Neural progenitor cell (in vitro differentiated cells): ENCODE data around the gene CTNNA3. TPM values are rescaled to one million over a fixed set of nuclear protein-coding genes. Genes with fewer than 3 reads are reported as not detected.

ENCODE experiments used
- DNase-seq: peaks from one replicate; pipeline ENCODE4 v3.0.0-alpha.2; 2016; ENCODE audit warnings: low spot score
- H2AFZ ChIP-seq: fragments of 200-600 bp; sonication (generic); replicated peaks from 2 replicates; pipeline ENCODE4 v1.6.1; 2016; ENCODE audit warnings: antibody characterized with exemption
- H3F3A ChIP-seq: fragments of 200-600 bp; sonication (generic); 2 replicates; pipeline ENCODE4 v1.6.1; 2016; ENCODE audit warnings: antibody characterized with exemption, low read depth
- H3K27ac ChIP-seq: fragments of 200-600 bp; sonication (generic); 2 replicates; pipeline ENCODE4 v1.5.1; 2016; ENCODE audit warnings: mild to moderate bottlenecking
- H3K27me3 ChIP-seq: fragments of 200-600 bp; sonication (generic); 2 replicates; pipeline ENCODE4 v1.6.1; 2016; ENCODE audit warnings: mild to moderate bottlenecking, moderate library complexity
- H3K36me3 ChIP-seq: fragments of 200-600 bp; sonication (generic); 2 replicates; pipeline ENCODE4 v1.5.1; 2016
- H3K4me1 ChIP-seq: fragments of 200-600 bp; sonication (generic); 2 replicates; pipeline ENCODE4 v1.6.1; 2016; ENCODE audit warnings: mixed run types
- H3K4me2 ChIP-seq: fragments of 200-600 bp; sonication (generic); 2 replicates; pipeline ENCODE4 v1.6.1; 2016
- H3K4me3 ChIP-seq: fragments of 200-600 bp; sonication (generic); 2 replicates; pipeline ENCODE4 v1.5.1; 2016
- H3K79me2 ChIP-seq: fragments of 200-600 bp; sonication (generic); 2 replicates; pipeline ENCODE4 v1.6.1; 2016; ENCODE audit warnings: low read depth
- H3K9ac ChIP-seq: fragments of 200-600 bp; sonication (generic); 2 replicates; pipeline ENCODE4 v1.6.1; 2016
- H3K9me3 ChIP-seq: fragments of 200-600 bp; sonication (generic); 2 replicates; pipeline ENCODE4 v1.5.1; 2016; ENCODE audit warnings: low read depth
- H4K20me1 ChIP-seq: fragments of 200-600 bp; sonication (generic); 2 replicates; pipeline ENCODE4 v1.6.1; 2016; ENCODE audit warnings: low read depth
- H3K27ac Mint-ChIP-seq: 3 replicates; pipeline ENCODE4 v1.8.0; 2021; ENCODE audit warnings: mixed read lengths
- H3K27me3 Mint-ChIP-seq: 2 replicates; pipeline ENCODE4 v1.8.0; 2022; ENCODE audit warnings: low read depth, mild to moderate bottlenecking, inconsistent platforms, moderate library complexity, mixed read lengths; ENCODE audit not compliant: insufficient read depth
- H3K36me3 Mint-ChIP-seq: 3 replicates; pipeline ENCODE4 v1.8.0; 2021; ENCODE audit warnings: mixed read lengths
- H3K4me1 Mint-ChIP-seq: 3 replicates; pipeline ENCODE4 v1.8.0; 2021; ENCODE audit warnings: mixed read lengths
- H3K4me3 Mint-ChIP-seq: 3 replicates; pipeline ENCODE4 v1.8.0; 2021; ENCODE audit warnings: mild to moderate bottlenecking, moderate library complexity, mixed read lengths
- H3K9me3 Mint-ChIP-seq: 3 replicates; pipeline ENCODE4 v1.8.0; 2020; ENCODE audit warnings: mixed read lengths
- CTCF ChIP-seq: fragments of 200-600 bp; sonication (generic); IDR thresholded peaks from 2 replicates; pipeline ENCODE4 v1.5.1; 2017; ENCODE audit warnings: antibody characterized with exemption, mild to moderate bottlenecking
- EZH2 ChIP-seq: fragments of 200-600 bp; sonication (generic); IDR thresholded peaks from 2 replicates; pipeline ENCODE4 v1.6.1; 2017; ENCODE audit warnings: antibody characterized with exemption, mild to moderate bottlenecking, moderate library complexity
- EZH2phosphoT487 ChIP-seq: fragments of 200-600 bp; sonication (generic); IDR thresholded peaks from 2 replicates; pipeline ENCODE4 v1.6.1; 2017; ENCODE audit warnings: antibody characterized with exemption
- total RNA-seq: library from RNA; depleted of rRNA; stranded (reverse); fragments of >200 nt; gene quantifications from 2 replicates; pipeline ENCODE4 v1.2.3, GENCODE V29; 2015; ENCODE audit warnings: low replicate concordance

CTNNA3 gene
- total RNA-seq, 1 donor from 2014 or later: 12.9 TPM

GRCh38 chr10:66837990-66838389 lies 858.0 kb downstream of the CTNNA3 start:
- H3K36me3 Mint-ChIP-seq: no peaks in the 10 kb centered on the region
- TF ChIP-seq CTCF (no peak), EZH2 (no peak), EZH2phosphoT487 (no peak)
- Histone ChIP-seq H3K9ac (no peak overlapping the region), H3K27ac (no peak overlapping the region), H3K9me3 (no peaks in the 10 kb centered on the region), H3K4me1 (peaks cover 25% of the 10 kb centered on the region), H3K79me2 (no peaks in the 10 kb centered on the region), H4K20me1 (no peaks in the 10 kb centered on the region), H3K4me2 (no peak overlapping the region), H3K27me3 (no peaks in the 10 kb centered on the region), H3F3A (peaks cover 10% of the 10 kb centered on the region), H2AFZ (no peak overlapping the region), H3K4me3 (no peak overlapping the region), H3K36me3 (no peaks in the 10 kb centered on the region)
- H3K4me1 Mint-ChIP-seq: no peaks in the 10 kb centered on the region
- no peak overlapping the region for H3K27ac Mint-ChIP-seq
- H3K27me3 Mint-ChIP-seq: no peaks in the 10 kb centered on the region
- DNase-seq: no peak
- peaks cover 2% of the 10 kb centered on the region for H3K9me3 Mint-ChIP-seq
- H3K4me3 Mint-ChIP-seq: no peak overlapping the region

GRCh38 chr10:66837335-66837734 lies 858.7 kb downstream of the CTNNA3 start:
- no peak for DNase-seq
- no peaks in the 10 kb centered on the region for H3K36me3 ChIP-seq
- no peak overlapping the region for H2AFZ ChIP-seq
- no peak for TF ChIP-seq EZH2phosphoT487
- TF ChIP-seq CTCF: no peak
- TF ChIP-seq EZH2: no peak
- peaks cover 2% of the 10 kb centered on the region for H3K9me3 Mint-ChIP-seq
- H3K79me2 ChIP-seq: no peaks in the 10 kb centered on the region
- no peaks in the 10 kb centered on the region for H3K9me3 ChIP-seq
- H3K4me3 ChIP-seq: no peak overlapping the region
- H3F3A ChIP-seq: peaks cover 10% of the 10 kb centered on the region
- no peaks in the 10 kb centered on the region for H4K20me1 ChIP-seq
- peaks cover 31% of the 10 kb centered on the region for H3K4me1 ChIP-seq
- H3K4me3 Mint-ChIP-seq: no peak overlapping the region
- no peaks in the 10 kb centered on the region for H3K27me3 ChIP-seq
- no peaks in the 10 kb centered on the region for H3K4me1 Mint-ChIP-seq
- no peak overlapping the region for H3K27ac Mint-ChIP-seq
- H3K4me2 ChIP-seq: no peak overlapping the region
- H3K9ac ChIP-seq: no peak overlapping the region
- H3K36me3 Mint-ChIP-seq: no peaks in the 10 kb centered on the region
- no peak overlapping the region for H3K27ac ChIP-seq
- H3K27me3 Mint-ChIP-seq: no peaks in the 10 kb centered on the region

- no peak for DNase-seq
- Histone ChIP-seq H3K27me3 (no peaks in the 10 kb centered on the region), H3K4me3 (no peak overlapping the region), H3F3A (peaks cover 10% of the 10 kb centered on the region), H3K4me1 (peaks cover 31% of the 10 kb centered on the region), H3K9ac (no peak overlapping the region), H3K4me2 (no peak overlapping the region), H3K36me3 (no peaks in the 10 kb centered on the region), H3K9me3 (no peaks in the 10 kb centered on the region), H4K20me1 (no peaks in the 10 kb centered on the region), H2AFZ (no peak overlapping the region), H3K79me2 (no peaks in the 10 kb centered on the region), H3K27ac (no peak overlapping the region)
- no peaks in the 10 kb centered on the region for H3K27me3 Mint-ChIP-seq
- H3K9me3 Mint-ChIP-seq: peaks cover 2% of the 10 kb centered on the region
- no peaks in the 10 kb centered on the region for H3K4me1 Mint-ChIP-seq
- H3K36me3 Mint-ChIP-seq: no peaks in the 10 kb centered on the region
- no peak overlapping the region for H3K27ac Mint-ChIP-seq
- TF ChIP-seq CTCF: no peak
- TF ChIP-seq EZH2phosphoT487: no peak
- no peak overlapping the region for H3K4me3 Mint-ChIP-seq
These were observed 859.2 kb downstream of the CTNNA3 start for GRCh38 chr10:66836771-66837170.

GRCh38 chr10:66836057-66836456 lies 859.9 kb downstream of the CTNNA3 start:
- Histone ChIP-seq H3K79me2 (no peaks in the 10 kb centered on the region), H3K9ac (no peak overlapping the region), H3K36me3 (no peaks in the 10 kb centered on the region), H2AFZ (no peak overlapping the region), H3K9me3 (no peaks in the 10 kb centered on the region), H3F3A (peaks cover 10% of the 10 kb centered on the region), H3K4me3 (no peak overlapping the region), H3K27me3 (no peaks in the 10 kb centered on the region), H3K4me1 (peaks cover 31% of the 10 kb centered on the region), H3K27ac (no peak overlapping the region), H4K20me1 (no peaks in the 10 kb centered on the region), H3K4me2 (no peak overlapping the region)
- H3K4me3 Mint-ChIP-seq: no peak overlapping the region
- H3K36me3 Mint-ChIP-seq: no peaks in the 10 kb centered on the region
- no peak for TF ChIP-seq EZH2
- TF ChIP-seq CTCF: no peak
- TF ChIP-seq EZH2phosphoT487: no peak
- peaks cover 1% of the 10 kb centered on the region for H3K27me3 Mint-ChIP-seq
- peaks cover 2% of the 10 kb centered on the region for H3K9me3 Mint-ChIP-seq
- DNase-seq: no peak
- H3K4me1 Mint-ChIP-seq: no peaks in the 10 kb centered on the region
- H3K27ac Mint-ChIP-seq: no peak overlapping the region
